GM20000 (cell line): ENCODE measurements around the gene GPSM1.

Experiments used
- DNase-seq: peaks from one replicate; pipeline ENCODE4 v3.0.0; 2012; ENCODE audit warnings: low spot score
- TF ChIP-seq, protein P1 (sequence below): IDR thresholded peaks from 2 replicates; pipeline ENCODE4 v1.5.1; 2012; ENCODE audit warnings: mild to moderate bottlenecking, control low read depth; ENCODE audit errors: extremely low read depth, missing control alignments

The GPSM1 gene

DNA sequence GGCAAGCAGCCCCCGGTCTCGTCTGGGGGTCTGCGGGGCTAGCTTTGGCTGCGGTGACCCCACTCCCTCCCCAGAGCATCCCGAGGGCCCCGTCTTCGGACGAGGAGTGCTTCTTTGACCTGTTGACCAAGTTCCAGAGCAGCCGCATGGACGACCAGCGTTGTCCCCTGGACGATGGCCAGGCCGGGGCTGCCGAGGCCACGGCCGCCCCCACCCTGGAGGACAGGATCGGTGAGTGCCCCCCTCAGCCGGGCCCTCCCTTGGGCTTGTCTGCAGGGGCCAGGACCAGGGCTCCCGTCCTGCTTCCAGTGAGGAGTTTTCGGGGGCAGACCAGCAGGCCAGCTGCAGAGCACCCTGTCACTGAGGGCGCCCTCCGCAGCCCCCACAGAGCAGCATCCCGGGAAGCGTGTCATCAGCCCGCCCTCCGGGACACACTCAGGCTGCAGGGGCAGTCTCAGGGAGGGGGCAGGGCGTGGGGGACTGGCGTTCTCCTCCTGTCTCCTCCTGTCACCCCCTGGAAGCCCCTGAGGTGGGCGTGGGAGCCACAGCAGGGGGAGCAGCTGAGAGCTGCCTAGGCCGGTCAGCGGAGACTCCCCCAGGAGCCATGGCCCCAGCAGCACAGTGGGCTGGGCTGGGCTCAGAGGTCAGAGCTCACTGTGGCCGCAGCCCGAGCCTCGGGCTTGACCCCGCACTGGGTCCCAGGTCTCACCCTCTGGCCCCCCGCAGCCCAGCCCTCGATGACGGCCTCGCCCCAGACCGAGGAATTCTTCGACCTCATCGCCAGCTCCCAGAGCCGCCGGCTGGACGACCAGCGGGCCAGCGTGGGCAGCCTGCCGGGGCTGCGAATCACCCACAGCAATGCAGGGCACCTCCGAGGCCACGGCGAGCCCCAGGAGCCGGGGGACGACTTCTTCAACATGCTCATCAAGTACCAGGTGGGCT lies 28.5 kb downstream of the GPSM1 start:
- DNase-seq: no peak
- TF ChIP-seq, protein P1, sequence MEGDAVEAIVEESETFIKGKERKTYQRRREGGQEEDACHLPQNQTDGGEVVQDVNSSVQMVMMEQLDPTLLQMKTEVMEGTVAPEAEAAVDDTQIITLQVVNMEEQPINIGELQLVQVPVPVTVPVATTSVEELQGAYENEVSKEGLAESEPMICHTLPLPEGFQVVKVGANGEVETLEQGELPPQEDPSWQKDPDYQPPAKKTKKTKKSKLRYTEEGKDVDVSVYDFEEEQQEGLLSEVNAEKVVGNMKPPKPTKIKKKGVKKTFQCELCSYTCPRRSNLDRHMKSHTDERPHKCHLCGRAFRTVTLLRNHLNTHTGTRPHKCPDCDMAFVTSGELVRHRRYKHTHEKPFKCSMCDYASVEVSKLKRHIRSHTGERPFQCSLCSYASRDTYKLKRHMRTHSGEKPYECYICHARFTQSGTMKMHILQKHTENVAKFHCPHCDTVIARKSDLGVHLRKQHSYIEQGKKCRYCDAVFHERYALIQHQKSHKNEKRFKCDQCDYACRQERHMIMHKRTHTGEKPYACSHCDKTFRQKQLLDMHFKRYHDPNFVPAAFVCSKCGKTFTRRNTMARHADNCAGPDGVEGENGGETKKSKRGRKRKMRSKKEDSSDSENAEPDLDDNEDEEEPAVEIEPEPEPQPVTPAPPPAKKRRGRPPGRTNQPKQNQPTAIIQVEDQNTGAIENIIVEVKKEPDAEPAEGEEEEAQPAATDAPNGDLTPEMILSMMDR: no peak

DNA sequence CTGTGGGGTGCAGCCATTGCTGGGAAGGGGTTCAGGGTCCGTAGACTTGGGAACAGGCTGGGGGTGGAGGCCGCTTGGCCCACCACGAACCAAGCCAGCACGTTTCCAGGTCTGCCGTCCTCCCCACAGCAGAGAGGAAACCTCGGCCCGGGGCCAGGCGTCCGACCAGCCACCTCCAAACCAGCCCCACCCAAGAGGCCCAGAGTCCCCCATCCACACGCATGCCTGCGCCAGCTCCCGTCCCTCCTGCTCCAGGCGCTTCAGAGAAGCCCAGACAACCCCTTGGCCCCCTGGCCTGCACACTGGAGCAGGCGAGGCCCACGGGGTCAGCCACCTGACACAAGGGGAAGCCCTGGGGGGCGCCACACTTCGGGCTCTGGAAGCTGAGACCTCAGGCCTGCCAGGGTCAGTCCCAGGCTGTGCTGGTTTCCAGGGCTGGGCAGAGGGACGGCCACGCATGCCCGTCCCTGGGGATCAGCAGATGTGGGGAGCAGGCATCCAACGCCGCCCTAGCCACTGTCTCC lies 29.9 kb downstream of the GPSM1 start:
- no peak for DNase-seq
- TF ChIP-seq, protein P1: no peak

DNA sequence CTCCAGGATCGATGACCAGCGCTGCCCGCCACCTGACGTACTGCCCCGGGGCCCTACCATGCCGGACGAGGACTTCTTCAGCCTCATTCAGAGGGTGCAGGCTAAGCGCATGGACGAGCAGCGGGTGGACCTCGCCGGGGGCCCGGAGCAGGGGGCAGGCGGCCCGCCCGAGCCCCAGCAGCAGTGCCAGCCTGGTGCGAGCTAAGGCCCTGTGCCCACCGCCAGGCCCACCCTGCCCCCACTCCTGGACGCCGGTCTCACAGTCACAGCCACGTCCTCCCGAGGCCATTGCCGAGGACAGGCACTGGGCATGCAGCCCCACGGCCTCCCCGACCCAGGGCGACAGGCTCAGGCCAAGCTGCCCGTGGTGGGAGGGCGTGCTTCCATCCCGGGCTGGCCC lies 30.7 kb downstream of the GPSM1 start:
- TF ChIP-seq, protein P1: no peak
- no peak for DNase-seq

DNA sequence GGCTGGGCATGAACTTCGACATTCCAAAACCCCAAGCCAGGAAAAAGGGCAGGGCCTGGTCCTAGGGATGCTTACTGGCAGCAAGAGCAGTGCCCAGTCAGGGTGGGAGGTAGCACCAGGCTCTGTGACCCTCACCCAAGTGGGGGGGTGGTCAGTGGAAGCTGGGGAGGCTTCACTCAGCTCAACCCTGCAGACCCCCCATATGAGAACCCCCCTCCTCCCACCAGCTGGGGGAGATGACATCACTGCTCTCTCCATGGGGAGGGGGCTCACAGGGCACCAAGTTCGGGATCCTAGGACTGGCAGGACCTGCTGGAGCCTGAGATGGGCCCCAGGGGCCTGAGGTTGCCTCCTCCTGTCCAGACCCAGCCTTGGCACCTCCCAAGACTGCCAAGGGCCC lies 31.5 kb downstream of the GPSM1 start:
- no peak for DNase-seq
- TF ChIP-seq, protein P1: no peak

DNA sequence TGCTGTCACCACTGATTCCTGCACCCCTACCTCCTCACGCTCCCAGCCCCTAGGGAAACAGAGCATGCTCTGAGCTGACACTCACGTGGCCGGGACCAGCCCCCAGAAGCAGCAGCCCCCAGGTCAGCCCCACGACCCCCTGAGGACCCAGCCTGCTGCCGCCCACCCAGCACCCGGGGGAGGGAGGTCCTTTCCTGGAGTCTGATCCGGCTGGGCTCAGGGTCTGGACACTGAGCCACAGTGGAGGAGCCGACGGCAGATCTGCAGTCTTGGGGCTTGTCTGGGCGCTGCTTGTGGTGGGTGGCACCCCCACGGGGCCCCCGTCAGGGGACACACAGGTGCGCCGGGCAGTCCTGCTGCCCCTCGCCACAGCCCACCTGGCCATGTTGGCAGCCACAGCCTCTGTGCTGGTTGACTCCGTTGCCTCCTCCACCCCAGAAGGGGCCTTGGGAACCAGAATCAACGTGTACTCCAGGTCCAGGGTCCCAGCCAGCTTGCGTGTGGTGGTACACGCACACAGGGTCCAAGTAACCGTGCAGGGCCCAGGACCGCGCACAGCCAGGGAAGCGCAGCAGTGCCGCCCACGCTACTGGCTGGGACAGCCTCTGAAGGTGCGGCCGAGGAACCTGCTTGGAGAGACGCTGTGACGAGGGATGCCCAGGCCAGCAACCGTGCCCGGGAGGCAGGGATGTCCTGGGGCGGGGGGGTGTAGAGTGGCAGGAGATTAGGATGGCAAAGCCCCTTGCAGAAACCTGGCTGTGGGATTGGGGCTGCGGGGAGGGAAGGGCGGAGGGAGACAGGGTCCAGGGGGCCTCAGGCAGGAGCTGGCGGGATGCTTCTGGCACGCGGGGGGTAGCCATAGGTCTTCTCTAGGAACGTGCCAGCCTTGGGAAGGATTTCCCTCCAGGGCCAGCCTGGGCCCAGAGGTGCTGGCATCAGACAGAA lies 32.7 kb downstream of the GPSM1 start:
- DNase-seq: no peak
- TF ChIP-seq, protein P1: no peak

DNA sequence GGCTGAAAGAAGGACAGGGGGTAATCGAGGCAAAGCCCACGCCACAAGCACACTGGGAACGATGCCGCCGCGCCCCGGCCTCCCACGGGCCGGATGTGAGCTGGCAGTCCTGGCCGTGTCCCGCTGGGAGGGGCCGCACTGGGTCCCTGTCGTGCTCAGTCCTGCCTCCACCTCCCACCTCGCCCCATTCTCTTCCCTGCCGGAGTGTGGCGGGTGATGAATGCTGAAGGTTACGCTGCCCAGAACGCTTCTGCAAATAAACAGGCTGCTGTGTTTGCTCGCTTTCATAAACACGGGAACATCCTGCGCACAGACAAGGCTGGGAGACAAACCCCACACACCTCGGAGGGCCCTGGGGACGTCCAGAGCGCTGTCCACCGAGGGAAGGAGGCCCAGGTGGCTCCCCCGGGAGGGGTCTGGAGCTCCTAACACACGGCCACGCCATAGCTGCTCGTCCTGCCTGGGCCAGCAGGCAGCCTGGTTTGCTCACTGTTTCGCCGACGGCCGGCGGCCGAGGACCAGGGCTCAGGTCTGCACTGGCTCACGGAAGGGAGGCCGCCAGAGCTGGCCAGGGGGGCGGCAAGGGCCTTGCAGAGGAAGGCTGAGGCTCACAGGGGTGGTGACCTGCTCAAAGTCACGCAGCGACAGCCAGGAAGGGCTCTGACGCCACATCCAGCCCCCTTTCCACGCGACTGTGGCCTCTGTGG lies 33.9 kb downstream of the GPSM1 start:
- no peak for DNase-seq
- TF ChIP-seq, protein P1: no peak
